ENCODE measurements around the gene CCDC171. TPM values are rescaled to one million over a fixed set of nuclear protein-coding genes. Genes with fewer than 3 reads are reported as not detected.
"Not testable (repeated sequence)": the region's sequence is repeated elsewhere in the genome, so short reads cannot be mapped to it uniquely, and the experiment has no call there.

The CCDC171 gene
- total RNA-seq, 1 donor from 2014 or later: 1.7 TPM

- no peaks in the 10 kb centered on the region for H3K4me1 ChIP-seq
- no peak for DNase-seq (ENCODE audit: low spot score in 2 of 2)
- H3K9me3 ChIP-seq: peaks cover 0 to 2% of the 10 kb centered on the region in 2 donors
- no peak overlapping the region for H3K4me3 ChIP-seq
- no peaks in the 10 kb centered on the region for H3K36me3 ChIP-seq
- H3K27me3 ChIP-seq: no peaks in the 10 kb centered on the region
- H3K27ac ChIP-seq: no peak overlapping the region
- TF ChIP-seq, protein P1, sequence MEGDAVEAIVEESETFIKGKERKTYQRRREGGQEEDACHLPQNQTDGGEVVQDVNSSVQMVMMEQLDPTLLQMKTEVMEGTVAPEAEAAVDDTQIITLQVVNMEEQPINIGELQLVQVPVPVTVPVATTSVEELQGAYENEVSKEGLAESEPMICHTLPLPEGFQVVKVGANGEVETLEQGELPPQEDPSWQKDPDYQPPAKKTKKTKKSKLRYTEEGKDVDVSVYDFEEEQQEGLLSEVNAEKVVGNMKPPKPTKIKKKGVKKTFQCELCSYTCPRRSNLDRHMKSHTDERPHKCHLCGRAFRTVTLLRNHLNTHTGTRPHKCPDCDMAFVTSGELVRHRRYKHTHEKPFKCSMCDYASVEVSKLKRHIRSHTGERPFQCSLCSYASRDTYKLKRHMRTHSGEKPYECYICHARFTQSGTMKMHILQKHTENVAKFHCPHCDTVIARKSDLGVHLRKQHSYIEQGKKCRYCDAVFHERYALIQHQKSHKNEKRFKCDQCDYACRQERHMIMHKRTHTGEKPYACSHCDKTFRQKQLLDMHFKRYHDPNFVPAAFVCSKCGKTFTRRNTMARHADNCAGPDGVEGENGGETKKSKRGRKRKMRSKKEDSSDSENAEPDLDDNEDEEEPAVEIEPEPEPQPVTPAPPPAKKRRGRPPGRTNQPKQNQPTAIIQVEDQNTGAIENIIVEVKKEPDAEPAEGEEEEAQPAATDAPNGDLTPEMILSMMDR (IDR thresholded peaks at IDR 0.05): no peak
- intact Hi-C loops (cut with DNase I): no loop called here
These were observed 39.5 kb downstream of the CCDC171 start for GRCh38 chr9:15592317-15592716.

DNA sequence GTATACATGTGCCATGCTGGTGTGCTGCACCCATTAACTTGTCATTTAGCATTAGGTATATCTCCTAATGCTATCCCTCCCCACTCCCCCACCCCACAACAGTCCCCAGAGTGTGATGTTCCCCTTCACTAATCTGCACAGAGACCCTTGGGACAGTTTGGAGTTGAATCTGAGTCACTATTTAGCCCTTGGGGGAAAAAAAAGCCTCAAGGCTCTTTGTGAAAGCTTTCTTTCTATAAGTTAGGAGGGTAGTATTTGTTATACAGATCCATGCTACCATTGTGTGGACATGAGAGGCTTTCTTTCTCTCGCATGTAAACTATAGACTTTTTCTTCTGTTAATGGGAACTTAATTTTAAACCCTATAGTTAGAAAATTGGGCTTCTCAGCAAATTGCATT is 40.1 kb downstream of the CCDC171 start:
- H3K4me1 ChIP-seq; H3K4me3 ChIP-seq; DNase-seq (ENCODE audit: low spot score in 2 of 2); H3K36me3 ChIP-seq; H3K9me3 ChIP-seq; H3K27me3 ChIP-seq; H3K27ac ChIP-seq; intact Hi-C loops (cut with DNase I): not testable (repeated sequence)

GRCh38 chr9:15600666-15601330 is 48.0 kb downstream of the CCDC171 start:
- not testable (repeated sequence) for DNase-seq (ENCODE audit: low spot score in 2 of 2); H3K27ac ChIP-seq; H3K4me3 ChIP-seq; H3K9me3 ChIP-seq; H3K27me3 ChIP-seq; H3K36me3 ChIP-seq; H3K4me1 ChIP-seq
- intact Hi-C loops (cut with DNase I): loop anchor here (10.0 kb wide), 4 partner anchors 86 to 496 kb away; partner anchors contain the start of gene PSIP1

DNA sequence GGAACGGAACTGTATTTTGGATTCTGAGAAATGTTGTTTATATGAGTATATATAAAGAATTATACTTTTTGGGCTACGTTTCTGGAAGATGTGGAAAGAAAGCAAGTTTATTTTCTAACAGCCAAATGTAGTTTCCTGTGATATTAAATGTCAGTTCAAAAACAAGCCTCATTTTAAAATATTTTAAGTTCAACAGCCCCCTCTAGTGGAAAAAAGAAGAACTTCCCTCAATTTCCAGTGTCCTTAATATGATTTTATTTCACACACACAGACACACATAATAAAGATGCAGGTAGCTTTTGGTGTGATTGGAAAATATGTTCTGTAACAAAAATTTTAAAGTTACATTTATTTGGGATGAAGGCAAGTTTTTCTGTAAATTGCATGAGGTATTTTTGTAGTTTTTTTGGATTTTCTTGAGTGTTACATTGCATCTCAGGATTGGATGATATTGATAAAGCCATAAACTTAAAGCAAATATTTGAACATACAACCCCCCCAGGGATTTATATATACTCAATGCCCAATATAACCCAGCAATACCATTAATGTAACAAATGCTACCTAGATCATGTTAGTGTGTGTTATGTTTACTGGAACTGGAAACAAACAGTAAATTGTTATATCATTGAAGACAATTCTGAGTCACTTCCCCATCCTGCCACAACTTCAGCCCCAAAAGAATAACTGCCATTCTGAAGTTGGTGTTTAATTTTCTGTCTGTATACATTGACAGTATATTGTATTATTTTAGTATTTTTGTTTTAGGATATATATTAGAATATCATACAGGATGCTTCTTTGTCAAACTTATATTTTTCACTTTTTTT is 54.0 kb downstream of the CCDC171 start:
- Histone ChIP-seq H3K27me3 (no peaks in the 10 kb centered on the region), H3K36me3 (no peaks in the 10 kb centered on the region), H3K4me3 (no peak overlapping the region), H3K27ac (no peak overlapping the region), H3K9me3 (no peaks in the 10 kb centered on the region), H3K4me1 (no peaks in the 10 kb centered on the region)
- intact Hi-C loops (cut with DNase I): loop anchor here (5.0 to 10.0 kb wide), 7 partner anchors 55 to 502 kb away; partner anchors contain the start of genes CCDC171 and PSIP1
- TF ChIP-seq, protein P1 (IDR thresholded peaks at IDR 0.05): peak; percentile 40 to 69 (median 67)
- no peak for DNase-seq (ENCODE audit: low spot score in 2 of 2)

DNA sequence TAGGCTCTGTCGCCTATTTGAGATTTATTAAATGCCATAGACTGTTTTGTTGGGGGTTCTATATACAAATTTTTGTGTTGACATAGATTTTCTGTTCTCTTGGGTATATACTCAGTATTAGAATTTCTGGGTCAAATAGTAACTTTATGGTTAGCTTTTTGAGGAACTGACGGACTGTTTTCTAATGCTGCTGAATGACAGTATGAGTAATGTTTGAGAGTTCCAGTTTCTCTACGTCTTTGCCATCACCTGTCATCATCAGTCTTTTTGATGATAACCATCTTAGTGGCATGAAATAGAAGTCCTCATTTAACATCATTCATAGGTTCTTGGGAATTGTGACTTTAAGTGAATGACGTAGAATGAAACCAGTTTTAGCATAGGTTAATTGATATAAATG is 60.1 kb downstream of the CCDC171 start:
- H3K4me3 ChIP-seq: no peak overlapping the region
- no peaks in the 10 kb centered on the region for H3K9me3 ChIP-seq
- no peaks in the 10 kb centered on the region for H3K27me3 ChIP-seq
- TF ChIP-seq, protein P1 (IDR thresholded peaks at IDR 0.05): no peak
- intact Hi-C loops (cut with DNase I): no loop called here
- no peaks in the 10 kb centered on the region for H3K4me1 ChIP-seq
- no peak overlapping the region for H3K27ac ChIP-seq
- DNase-seq (ENCODE audit: low spot score in 2 of 2): no peak
- no peaks in the 10 kb centered on the region for H3K36me3 ChIP-seq

GRCh38 chr9:15617782-15618181 is 64.9 kb downstream of the CCDC171 start:
- intact Hi-C loops (cut with DNase I): no loop called here
- no peak overlapping the region for H3K4me3 ChIP-seq
- TF ChIP-seq, protein P1 (IDR thresholded peaks at IDR 0.05): no peak
- no peaks in the 10 kb centered on the region for H3K27me3 ChIP-seq
- H3K9me3 ChIP-seq: no peaks in the 10 kb centered on the region
- no peak for DNase-seq (ENCODE audit: low spot score in 2 of 2)
- no peak overlapping the region for H3K27ac ChIP-seq
- no peaks in the 10 kb centered on the region for H3K4me1 ChIP-seq
- no peaks in the 10 kb centered on the region for H3K36me3 ChIP-seq
